ENCODE data around the gene FRMD4B. TPM values are rescaled to one million over a fixed set of nuclear protein-coding genes. Genes with fewer than 3 reads are reported as not detected.

The FRMD4B gene
- total and polyA plus RNA-seq, 2 donors (not counting 3 experiments of a cell fraction or from before 2014, with no cell fraction given) = 66.4 to 89.7 TPM

DNA sequence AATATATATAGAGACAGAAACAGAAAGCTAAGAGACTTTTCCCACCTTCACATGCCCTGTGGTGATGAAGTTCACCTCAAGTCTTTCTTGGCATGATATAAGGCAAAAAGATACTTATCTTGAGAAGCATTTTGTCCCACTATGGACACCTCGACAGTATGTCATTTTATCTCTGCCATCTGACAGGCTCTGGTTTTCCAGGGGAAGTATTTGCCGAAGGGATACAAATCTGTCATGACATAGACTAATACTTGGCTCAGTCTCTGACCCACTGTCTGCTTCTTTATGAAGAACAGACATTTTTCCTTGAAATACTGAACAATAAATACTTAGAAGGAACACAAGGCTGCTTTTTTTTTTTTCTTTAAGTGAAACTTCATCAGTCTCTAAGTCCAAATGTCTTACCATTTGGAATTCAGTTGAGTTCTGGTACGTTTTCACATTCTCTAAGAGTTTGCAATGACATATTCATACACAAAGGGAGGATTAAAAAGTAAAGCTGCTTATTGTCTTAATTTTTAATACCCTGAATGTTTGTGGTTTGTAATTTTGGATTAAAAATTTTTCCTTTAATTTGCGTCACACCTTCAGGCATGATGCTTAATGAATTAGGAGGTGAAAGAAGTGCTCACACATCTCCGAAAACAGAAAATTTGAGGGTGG is 175.7 kb downstream of the FRMD4B start:
- Histone ChIP-seq H3K9me1 (replicated peaks; ENCODE audit: control insufficient read depth, extremely low read depth, insufficient read depth, low read length) (no peaks in the 10 kb centered on the region), H3K27me3 (ENCODE audit: control insufficient read depth in 2 of 2, insufficient read depth in 2 of 2, low read length in 2 of 2) (no peaks in the 10 kb centered on the region), H3K4me2 (ENCODE audit: insufficient read depth, low read length) (no peak overlapping the region), H3K79me2 (ENCODE audit: control insufficient read depth, insufficient read depth, low read length) (peaks cover 5% of the 10 kb centered on the region), H3K9ac (replicated peaks; ENCODE audit: extremely low read depth, insufficient read depth, low read length) (no peak overlapping the region), H3K27ac (ENCODE audit: insufficient read depth, low read depth, low read length) (no peak overlapping the region), H3K4me1 (ENCODE audit: control insufficient read depth, extremely low read depth, insufficient read depth, low read length) (peaks cover 27% of the 10 kb centered on the region), H2AFZ (ENCODE audit: low read depth, low read length) (no peak overlapping the region), H3K4me3 (replicated peaks in 1 of 3; ENCODE audit: insufficient read depth in 1 of 3, low read depth in 1 of 3, low read length in 3 of 3) (no peak overlapping the region), H3K9me3 (replicated peaks; ENCODE audit: control insufficient read depth, insufficient read depth, low read length) (no peaks in the 10 kb centered on the region), H3K36me3 (ENCODE audit: control insufficient read depth in 2 of 2, extremely low read depth in 1 of 2, insufficient read depth in 2 of 2, low read length in 2 of 2) (peaks cover 3 to 6% of the 10 kb centered on the region in 2 experiments), H4K20me1 (replicated peaks; ENCODE audit: control insufficient read depth, extremely low read depth, insufficient read depth, low read length) (no peaks in the 10 kb centered on the region)
- dilution Hi-C loops (cut with MboI; ENCODE audit: extremely low pct_ligation_motif_present, low sequenced_read_pairs) = no loop called here
- ChIA-PET CTCF (interaction anchor here (0.7 to 1.3 kb wide), 4 partner anchors 10 to 102 kb away, joined by 3 to 4 read pairs (median 3); no protein-coding TSS in a partner anchor), POLR2A (no interaction called here)
- FAIRE-seq (no peak), DNase-seq (ENCODE audit: low read depth, low spot score) (no peak)
- no TSS peak for BruUV-seq (replicated peaks)
- no peak for TF ChIP-seq EZH2 (IDR thresholded peaks at IDR 0.05; ENCODE audit: borderline replicate concordance, low read depth, low read length, severe bottlenecking)
- TF ChIP-seq, protein P1, sequence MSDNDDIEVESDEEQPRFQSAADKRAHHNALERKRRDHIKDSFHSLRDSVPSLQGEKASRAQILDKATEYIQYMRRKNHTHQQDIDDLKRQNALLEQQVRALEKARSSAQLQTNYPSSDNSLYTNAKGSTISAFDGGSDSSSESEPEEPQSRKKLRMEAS (IDR thresholded peaks at IDR 0.05; ENCODE audit: insufficient read depth, insufficient read length) = no peak
- TF ChIP-seq POLR2AphosphoS5 (IDR thresholded peaks at IDR 0.05; ENCODE audit: insufficient read depth, low read depth, low read length) = no peak
- TF ChIP-seq GATA2 (IDR thresholded peaks at IDR 0.05; ENCODE audit: insufficient read depth, insufficient read length, low read depth, low read length) = no peak
- TF ChIP-seq POLR2A (IDR thresholded peaks at IDR 0.05; ENCODE audit: low read depth, low read length) = no peak
- no peak for TF ChIP-seq FOS (IDR thresholded peaks at IDR 0.05; ENCODE audit: borderline replicate concordance, insufficient read depth, low read length)
- TF ChIP-seq, protein P2, sequence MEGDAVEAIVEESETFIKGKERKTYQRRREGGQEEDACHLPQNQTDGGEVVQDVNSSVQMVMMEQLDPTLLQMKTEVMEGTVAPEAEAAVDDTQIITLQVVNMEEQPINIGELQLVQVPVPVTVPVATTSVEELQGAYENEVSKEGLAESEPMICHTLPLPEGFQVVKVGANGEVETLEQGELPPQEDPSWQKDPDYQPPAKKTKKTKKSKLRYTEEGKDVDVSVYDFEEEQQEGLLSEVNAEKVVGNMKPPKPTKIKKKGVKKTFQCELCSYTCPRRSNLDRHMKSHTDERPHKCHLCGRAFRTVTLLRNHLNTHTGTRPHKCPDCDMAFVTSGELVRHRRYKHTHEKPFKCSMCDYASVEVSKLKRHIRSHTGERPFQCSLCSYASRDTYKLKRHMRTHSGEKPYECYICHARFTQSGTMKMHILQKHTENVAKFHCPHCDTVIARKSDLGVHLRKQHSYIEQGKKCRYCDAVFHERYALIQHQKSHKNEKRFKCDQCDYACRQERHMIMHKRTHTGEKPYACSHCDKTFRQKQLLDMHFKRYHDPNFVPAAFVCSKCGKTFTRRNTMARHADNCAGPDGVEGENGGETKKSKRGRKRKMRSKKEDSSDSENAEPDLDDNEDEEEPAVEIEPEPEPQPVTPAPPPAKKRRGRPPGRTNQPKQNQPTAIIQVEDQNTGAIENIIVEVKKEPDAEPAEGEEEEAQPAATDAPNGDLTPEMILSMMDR (IDR thresholded peaks at IDR 0.05; ENCODE audit: extremely low read depth in 1 of 2, insufficient read depth in 1 of 2, low read depth in 1 of 2, low read length in 2 of 2) = no peak
- intact Hi-C loops (cut with micrococcal nuclease) = no loop called here

Measured in endothelial cell of umbilical vein (primary cell).